NCI-H524 (cell line): ENCODE measurements around the gene HOMER3.
"Not testable (repeated sequence)": the region's sequence is repeated elsewhere in the genome, so short reads cannot be mapped to it uniquely, and the experiment has no call there.

Experiments
- DNase-seq, 2 experiments: peaks; one replicate each; lab custom pipeline; 2025; lab: John Stamatoyannopoulos, UW

The HOMER3 gene

DNA sequence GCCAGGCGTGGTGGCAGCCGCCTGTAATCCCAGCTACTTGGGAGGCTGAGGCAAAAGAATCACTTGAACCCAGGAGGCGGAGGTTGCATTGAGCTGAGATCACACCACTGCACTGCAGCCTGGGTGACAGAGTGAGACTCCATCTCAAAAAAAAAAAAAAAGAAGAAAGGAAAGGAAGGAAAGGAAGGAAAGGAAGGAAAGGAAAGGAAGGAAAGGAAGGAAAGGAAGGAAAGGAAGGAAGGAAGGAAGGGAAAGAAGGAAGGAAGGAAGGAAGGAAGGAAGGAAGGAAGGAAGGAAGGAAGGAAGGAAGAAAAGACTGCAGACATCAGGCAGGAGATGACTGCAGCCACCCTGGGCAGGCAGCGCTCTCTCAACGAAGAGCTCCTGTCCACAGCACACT, 38.5 kb downstream of the HOMER3 start:
- DNase-seq: not testable (repeated sequence)

DNA sequence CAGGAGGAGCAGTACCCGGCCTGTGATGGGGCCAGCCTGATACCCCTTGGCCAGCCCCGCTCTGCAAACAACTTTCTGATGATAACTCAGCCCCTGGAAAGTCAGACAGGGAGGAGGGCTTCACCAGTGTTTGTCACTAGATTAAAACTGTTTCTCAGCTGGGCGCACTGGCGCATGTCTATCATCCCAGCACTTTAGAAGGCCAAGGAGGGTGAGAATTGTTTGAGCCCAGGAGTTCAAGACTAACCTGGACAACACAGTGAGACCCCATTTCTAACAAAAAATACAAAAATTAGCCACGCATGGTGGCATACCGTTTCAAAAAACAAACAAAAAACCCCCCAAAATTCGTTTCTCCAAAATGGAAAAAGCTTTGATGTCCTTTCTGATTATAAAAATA, 39.5 kb downstream of the HOMER3 start:
- DNase-seq: no peak

- DNase-seq: no peak
Measured at GRCh38 chr19:18900700-18901481, 40.1 kb downstream of the HOMER3 start.

GRCh38 chr19:18899624-18900560, 41.1 kb downstream of the HOMER3 start:
- peak; percentile 14 to 45 for DNase-seq

GRCh38 chr19:18898607-18899408, 42.2 kb downstream of the HOMER3 start:
- no peak for DNase-seq

- no peak for DNase-seq
Measured at GRCh38 chr19:18898081-18898606, 42.9 kb downstream of the HOMER3 start.

- DNase-seq: no peak
Measured at GRCh38 chr19:18897094-18898029, 43.7 kb downstream of the HOMER3 start.

GRCh38 chr19:18896421-18896841, 44.6 kb downstream of the HOMER3 start:
- peak in 1 of 2 experiments; percentile 43 for DNase-seq

GRCh38 chr19:18895824-18896341, 45.1 kb downstream of the HOMER3 start, which contains the start of gene CERS1:
Gene CERS1 (minus strand): TSS chr19:18896158. CDS start chr19:18896072, 86 bp downstream.
- peak; percentile 15 to 54 for DNase-seq

GRCh38 chr19:18895038-18895823, 45.8 kb downstream of the HOMER3 start:
- peak; percentile 8 to 74 for DNase-seq

DNA sequence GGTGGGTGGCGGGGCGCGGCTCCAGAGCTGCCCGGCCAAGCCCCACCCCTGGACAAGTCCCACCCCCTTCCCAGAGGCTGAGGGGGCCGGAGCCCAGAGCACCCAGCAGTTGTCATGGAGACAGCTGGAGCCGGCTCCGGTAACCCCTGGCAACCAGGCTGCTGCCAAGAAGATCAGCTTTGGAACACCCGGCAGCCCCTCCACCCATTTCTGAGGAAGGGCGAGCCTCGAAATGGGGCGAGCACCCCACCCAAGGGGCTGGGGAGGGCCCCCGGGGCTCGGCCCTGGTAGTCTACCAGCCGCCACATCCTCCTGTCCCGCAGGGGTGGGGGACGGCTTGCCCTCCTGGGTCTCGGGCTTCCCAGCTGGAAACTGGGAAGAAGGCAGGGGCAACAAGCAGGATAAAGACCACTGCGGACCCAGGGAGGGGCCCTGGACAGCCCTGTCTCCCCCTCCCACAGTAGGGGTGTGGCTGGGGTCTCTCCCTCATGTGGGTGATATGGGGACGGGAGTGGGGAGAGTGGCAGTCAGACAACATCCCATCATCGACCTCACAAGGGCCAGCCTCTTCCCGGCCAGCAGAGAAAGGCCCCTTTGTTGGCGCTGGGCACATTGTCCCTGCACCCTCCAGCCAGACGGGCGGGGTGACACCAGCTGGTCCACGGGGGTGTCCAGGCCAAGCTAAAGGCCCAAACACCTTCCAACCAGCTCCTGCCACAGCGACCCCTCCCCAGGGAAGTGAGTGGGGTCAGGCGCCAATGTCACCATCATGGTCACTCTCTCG, 46.6 kb downstream of the HOMER3 start:
- DNase-seq: peak; percentile 88 to 94

GRCh38 chr19:18893587-18894253, 47.3 kb downstream of the HOMER3 start:
- no peak for DNase-seq

GRCh38 chr19:18889949-18890745, 50.9 kb downstream of the HOMER3 start:
- no peak for DNase-seq

DNA sequence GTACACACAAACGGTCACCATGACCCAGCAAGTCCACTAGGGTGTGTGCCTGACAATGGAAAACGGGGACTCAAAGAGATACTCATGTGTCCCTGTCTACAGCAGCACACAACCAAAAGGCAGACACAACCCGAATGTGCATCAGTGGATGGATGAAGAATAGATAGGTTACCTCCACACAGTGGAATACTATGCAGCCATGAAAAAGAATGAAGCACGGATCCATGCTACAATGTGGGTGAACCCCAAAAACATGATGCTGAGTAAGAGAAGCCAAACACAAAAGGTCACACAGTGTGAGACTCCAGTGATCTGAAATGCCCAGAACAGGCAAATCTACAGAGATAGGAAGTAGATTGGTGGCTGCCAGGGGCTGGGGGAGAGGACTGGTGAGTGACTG, 54.0 kb downstream of the HOMER3 start:
- DNase-seq: no peak

GRCh38 chr19:18883526-18884304, 57.3 kb downstream of the HOMER3 start:
- no peak for DNase-seq

- DNase-seq: no peak
Measured at GRCh38 chr19:18881491-18881890, 59.5 kb downstream of the HOMER3 start.
